HCT116 (cell line): ENCODE data around the gene USP7. TPM values are rescaled to one million over a fixed set of nuclear protein-coding genes. Genes with fewer than 3 reads are reported as not detected.

ENCODE experiments used
- ATAC-seq: fragments of 200-7000 bp; cut with Tn5 transposase; 2 replicates; pipeline ENCODE4 v1.9.1; 2020; ENCODE audit warnings: mild to moderate bottlenecking, moderate library complexity
- BruUV-seq: library from RNA; stranded (reverse); fragments of 400-500 nt; replicated peaks from 2 replicates; lab custom pipeline; 2021; lab: Mats Ljungman, UMichigan
- CTCF ChIA-PET: fragments of 300-600 bp; sonication (Branson Sonifier 250); formaldehyde crosslinking; loops from one replicate; lab custom pipeline; 2021; ENCODE audit warnings: antibody characterized with exemption; lab: Charles Lee
- POLR2A ChIA-PET: fragments of 300-600, 350-600 bp; sonication (Branson Sonifier 250); formaldehyde crosslinking; loops from one replicate; lab custom pipeline; 2021; ENCODE audit warnings: antibody characterized with exemption; lab: Charles Lee
- RAD21 ChIA-PET, 2 experiments: fragments of 300-600 bp; sonication (Branson Sonifier 250); formaldehyde crosslinking; loops; one replicate each; lab custom pipeline; 2023; ENCODE audit warnings: low total read pairs in 2 of 2; ENCODE audit not compliant: uncharacterized antibody in 2 of 2, unreplicated experiment in 2 of 2, low non-redundant PET in 1 of 2; lab: Charles Lee
- DNase-seq: peaks from one replicate; pipeline ENCODE4 v3.0.0-alpha.2; 2010; ENCODE audit warnings: low read depth, low spot score
- H2AFZ ChIP-seq: fragments of 200-600 bp; shearing (Covaris generic), sonication (generic); 2 replicates; pipeline ENCODE4 v1.6.1; 2017; ENCODE audit warnings: low read depth, mixed run types, mixed read lengths, antibody characterized with exemption, low read length; ENCODE audit not compliant: poor library complexity, severe bottlenecking
- H3K27ac ChIP-seq: 2 replicates; pipeline ENCODE4 v1.5.1; 2012; ENCODE audit warnings: low read depth, low read length
- H3K27me3 ChIP-seq: fragments of 200-600 bp; sonication (generic); 2 replicates; pipeline ENCODE4 v1.6.1; 2016; ENCODE audit warnings: mixed run types, low read length, mixed read lengths; ENCODE audit not compliant: insufficient read depth
- H3K36me3 ChIP-seq, 2 experiments: fragments of 200-500 bp in 1 of 2; fragments of 200-600 bp in 1 of 2; sonication (Bioruptor generic) in 1 of 2; sonication (generic) in 1 of 2; 2 replicates each; pipeline versions ENCODE4 v1.5.1 to v1.6.1; 2014 to 2016; ENCODE audit warnings: low read length in 2 of 2, inconsistent platforms in 1 of 2, mixed read lengths in 1 of 2, mixed run types in 1 of 2; ENCODE audit not compliant: insufficient read depth in 2 of 2, control insufficient read depth in 1 of 2
- H3K4me1 ChIP-seq, 2 experiments: fragments of 200-600 bp in 1 of 2; sonication (generic) in 1 of 2; 2 replicates each; pipeline versions ENCODE4 v1.5.1 to v1.6.1; 2012 to 2017; ENCODE audit warnings: low read length in 2 of 2, inconsistent platforms in 1 of 2, mild to moderate bottlenecking in 1 of 2, mixed read lengths in 1 of 2, mixed run types in 1 of 2, moderate library complexity in 1 of 2; ENCODE audit not compliant: insufficient read depth in 2 of 2, control insufficient read depth in 1 of 2
- H3K4me2 ChIP-seq: fragments of 200-600 bp; sonication (generic); 2 replicates; pipeline ENCODE4 v1.6.1; 2017; ENCODE audit warnings: mixed run types, low read length, mixed read lengths
- H3K4me3 ChIP-seq, 2 experiments: fragments of 200-600 bp in 1 of 2; sonication (generic) in 1 of 2; replicated peaks in 1 of 2; 2 replicates each; pipeline ENCODE4 v1.5.1; 2011 to 2016; ENCODE audit warnings: low read length in 2 of 2, control low read depth in 1 of 2, low read depth in 1 of 2, mild to moderate bottlenecking in 1 of 2, mixed read lengths in 1 of 2, mixed run types in 1 of 2
- H3K79me2 ChIP-seq: fragments of 200-600 bp; sonication (generic); 2 replicates; pipeline ENCODE4 v1.6.1; 2017; ENCODE audit warnings: mild to moderate bottlenecking, mixed run types, low read length, moderate library complexity, mixed read lengths; ENCODE audit not compliant: insufficient read depth
- H3K9ac ChIP-seq: fragments of 200-600 bp; sonication (generic); 2 replicates; pipeline ENCODE4 v1.6.1; 2016; ENCODE audit warnings: low read length, mixed read lengths
- H3K9me2 ChIP-seq: fragments of 200-600 bp; sonication (generic), shearing (Covaris generic); 2 replicates; pipeline ENCODE4 v1.6.1; 2017; ENCODE audit warnings: mixed run types, mild to moderate bottlenecking, moderate library complexity; ENCODE audit not compliant: insufficient read depth
- H3K9me3 ChIP-seq, 2 experiments: fragments of 200-500 bp in 1 of 2; fragments of 200-600 bp in 1 of 2; sonication (Bioruptor generic) in 1 of 2; sonication (generic) in 1 of 2; 2 replicates each; pipeline ENCODE4 v1.6.1; 2014 to 2017; ENCODE audit warnings: low read length in 2 of 2, mixed read lengths in 2 of 2, inconsistent platforms in 1 of 2, low read depth in 1 of 2, mild to moderate bottlenecking in 1 of 2, mixed run types in 1 of 2, moderate library complexity in 1 of 2; ENCODE audit not compliant: control insufficient read depth in 1 of 2, insufficient read depth in 1 of 2
- H4K20me1 ChIP-seq: fragments of 200-600 bp; sonication (generic), shearing (Covaris generic); 2 replicates; pipeline ENCODE4 v1.6.1; 2017; ENCODE audit warnings: mixed run types, mild to moderate bottlenecking, moderate library complexity; ENCODE audit not compliant: insufficient read depth
- ATF3 ChIP-seq: IDR thresholded peaks from 2 replicates; pipeline ENCODE4 v1.6.1; 2012
- CBX3 ChIP-seq: IDR thresholded peaks from 2 replicates; pipeline ENCODE4 v1.6.1; 2012; ENCODE audit warnings: low read depth
- CEBPB ChIP-seq: IDR thresholded peaks from 2 replicates; pipeline ENCODE4 v1.6.1; 2012; ENCODE audit warnings: low read depth
- CTCF ChIP-seq, 3 experiments: fragments of 200-600 bp in 1 of 3; sonication (generic) in 1 of 3; IDR thresholded peaks in 2 of 3; conservative IDR thresholded peaks in 1 of 3; 2 replicates each; pipeline ENCODE4 v1.5.1; 2012 to 2017; ENCODE audit warnings: low read depth in 2 of 3, low read length in 2 of 3, antibody characterized with exemption in 1 of 3, borderline replicate concordance in 1 of 3, control low read depth in 1 of 3, mild to moderate bottlenecking in 1 of 3, mixed read lengths in 1 of 3, mixed run types in 1 of 3, moderate library complexity in 1 of 3; ENCODE audit not compliant: insufficient read depth in 1 of 3
- EGR1 ChIP-seq: IDR thresholded peaks from 2 replicates; pipeline ENCODE4 v1.6.1; 2012; ENCODE audit warnings: low read depth
- ELF1 ChIP-seq: IDR thresholded peaks from 2 replicates; pipeline ENCODE4 v1.6.1; 2012; ENCODE audit warnings: low read depth, borderline replicate concordance
- EZH2phosphoT487 ChIP-seq: fragments of 200-600 bp; IDR thresholded peaks from 2 replicates; pipeline ENCODE4 v1.6.1; 2018; ENCODE audit warnings: antibody characterized with exemption, borderline replicate concordance
- FOSL1 ChIP-seq: IDR thresholded peaks from 2 replicates; pipeline ENCODE4 v1.6.1; 2012; ENCODE audit warnings: low read depth
- JUND ChIP-seq: IDR thresholded peaks from 2 replicates; pipeline ENCODE4 v1.6.1; 2012
- MAX ChIP-seq: IDR thresholded peaks from 2 replicates; pipeline ENCODE4 v1.6.1; 2012
- POLR2A ChIP-seq: IDR thresholded peaks from 2 replicates; pipeline ENCODE4 v1.7.0; 2011; ENCODE audit warnings: borderline replicate concordance; ENCODE audit not compliant: insufficient read depth, insufficient read length; ENCODE audit errors: extremely low read depth
- POLR2AphosphoS5 ChIP-seq: IDR thresholded peaks from 2 replicates; pipeline ENCODE4 v1.6.1; 2011; ENCODE audit warnings: mild to moderate bottlenecking, low read depth, low read length, moderate library complexity
- REST ChIP-seq: IDR thresholded peaks from 2 replicates; pipeline ENCODE4 v1.6.1; 2012; ENCODE audit warnings: low read depth
- SIN3A ChIP-seq: IDR thresholded peaks from 2 replicates; pipeline ENCODE4 v1.6.1; 2012; ENCODE audit warnings: low read depth
- SP1 ChIP-seq: IDR thresholded peaks from 2 replicates; pipeline ENCODE4 v1.6.1; 2012; ENCODE audit warnings: low read depth
- SRF ChIP-seq: IDR thresholded peaks from 2 replicates; pipeline ENCODE4 v1.6.1; 2012; ENCODE audit warnings: low read depth
- TCF7L2 ChIP-seq: IDR thresholded peaks from 2 replicates; pipeline ENCODE4 v1.7.0; 2011; ENCODE audit warnings: borderline replicate concordance, inconsistent platforms; ENCODE audit not compliant: insufficient read depth, insufficient read length; ENCODE audit errors: extremely low read depth
- YY1 ChIP-seq: IDR thresholded peaks from 2 replicates; pipeline ENCODE4 v1.6.1; 2011; ENCODE audit warnings: low read length, low read depth, moderate library complexity, mild to moderate bottlenecking; ENCODE audit not compliant: insufficient replicate concordance; ENCODE audit errors: extremely low read depth
- ZFX ChIP-seq: fragments of 450-650 bp; IDR thresholded peaks from 2 replicates; pipeline ENCODE4 v1.6.1; 2017
- ZNF274 ChIP-seq: fragments of 200-500 bp; sonication (Bioruptor generic); IDR thresholded peaks from 2 replicates; pipeline ENCODE4 v1.6.1; 2014; ENCODE audit warnings: mild to moderate bottlenecking, low read depth, low read length, inconsistent platforms
- intact Hi-C: fragments of 100-400 bp; cut with micrococcal nuclease; formaldehyde crosslinking; loops from 2 replicates; pipeline ENCODE4 v1.10.0; 2022
- total RNA-seq: library from RNA; stranded (reverse); gene quantifications from one replicate; pipeline ENCODE4 v1.2.1, GENCODE V29; 2021; ENCODE audit not compliant: unreplicated experiment

The USP7 gene
- total RNA-seq, 1 experiment from 2014 or later: 154 TPM

- Histone ChIP-seq H3K4me1 (no peaks in the 10 kb centered on the region), H3K4me3 (no peak overlapping the region), H3K27ac (no peak overlapping the region), H3K36me3 (peaks cover 49 to 66% of the 10 kb centered on the region in 2 experiments), H3K9me2 (no peaks in the 10 kb centered on the region), H3K9ac (no peak overlapping the region), H3K9me3 (no peaks in the 10 kb centered on the region), H4K20me1 (no peaks in the 10 kb centered on the region), H3K79me2 (peaks cover 59% of the 10 kb centered on the region), H3K27me3 (no peaks in the 10 kb centered on the region), H2AFZ (no peak overlapping the region), H3K4me2 (no peak overlapping the region)
- no peak for DNase-seq
- no TSS peak for BruUV-seq
- ChIA-PET CTCF (interaction anchor here (1.6 kb wide), 1 partner anchor 36 kb away, joined by 3 read pairs; no protein-coding TSS in a partner anchor), RAD21 (no interaction called here), POLR2A (interaction anchor here (0.6 kb wide), 1 partner anchor 144 kb away, joined by 3 read pairs; no protein-coding TSS in a partner anchor)
- ATAC-seq: no peak
- TF ChIP-seq CTCF (IDR thresholded peaks at IDR 0.05 in 2 of 3, conservative IDR thresholded peaks at IDR 0.05 in 1 of 3; ENCODE audit: borderline replicate concordance in 1 of 3, insufficient read depth in 1 of 3, low read depth in 2 of 3, low read length in 2 of 3): no peak
- no peak for TF ChIP-seq JUND
- TF ChIP-seq POLR2AphosphoS5: no peak
- no peak for TF ChIP-seq EGR1
- no peak for TF ChIP-seq SRF
- TF ChIP-seq EZH2phosphoT487: no peak
- TF ChIP-seq ATF3: no peak
- TF ChIP-seq YY1: no peak
- TF ChIP-seq FOSL1: no peak
- TF ChIP-seq SIN3A: no peak
- no peak for TF ChIP-seq MAX
- TF ChIP-seq REST: no peak
- no peak for TF ChIP-seq SP1
- no peak for TF ChIP-seq ZNF274
- no peak for TF ChIP-seq ELF1
- TF ChIP-seq CBX3: no peak
- no peak for TF ChIP-seq CEBPB
- no peak for TF ChIP-seq ZFX
- TF ChIP-seq TCF7L2: no peak
- TF ChIP-seq POLR2A: no peak
- intact Hi-C loops: no loop called here
Observed at GRCh38 chr16:8915722-8916301, 47.9 kb downstream of the USP7 start.
